HG02623 (cell line): ENCODE data around the gene CELF1.
"Not testable (repeated sequence)": the region's sequence is repeated elsewhere in the genome, so short reads cannot be mapped to it uniquely, and the experiment has no call there.

Experiments used
- ATAC-seq: cut with Tn5 transposase; IDR thresholded peaks from one replicate; pipeline ENCODE4 v1.9.1; 2021; ENCODE audit warnings: moderate library complexity; ENCODE audit not compliant: unreplicated experiment

The CELF1 gene

GRCh38 chr11:47577460-47578041 lies 24.6 kb upstream of the CELF1 start:
- ATAC-seq = no peak

- ATAC-seq = no peak
Observed at GRCh38 chr11:47573321-47573720, 20.4 kb upstream of the CELF1 start.

GRCh38 chr11:47572715-47573255 lies 19.9 kb upstream of the CELF1 start:
- no peak for ATAC-seq

GRCh38 chr11:47571895-47572294 lies 19.0 kb upstream of the CELF1 start:
- ATAC-seq = no peak

- ATAC-seq = no peak
Observed at GRCh38 chr11:47571357-47571729, 18.4 kb upstream of the CELF1 start.

GRCh38 chr11:47570651-47571356 lies 17.9 kb upstream of the CELF1 start:
- no peak for ATAC-seq

- ATAC-seq = no peak
Observed at GRCh38 chr11:47569646-47570045, 16.7 kb upstream of the CELF1 start.

- no peak for ATAC-seq
Observed at GRCh38 chr11:47566149-47566698, 13.3 kb upstream of the CELF1 start.

- peak; percentile 83 for ATAC-seq
Observed at GRCh38 chr11:47565340-47566148, 12.6 kb upstream of the CELF1 start, which contains the start of gene PTPMT1. Gene PTPMT1, plus strand, starts transcription at chr11:47565599. Its CDS starts 24 bp downstream, at chr11:47565623.

- no peak for ATAC-seq
Observed at GRCh38 chr11:47564933-47565339, 12.0 kb upstream of the CELF1 start.

GRCh38 chr11:47564366-47564765 lies 11.4 kb upstream of the CELF1 start:
- ATAC-seq = not testable (repeated sequence)

- ATAC-seq = not testable (repeated sequence)
Observed at GRCh38 chr11:47562393-47562792, 9.5 kb upstream of the CELF1 start.

- no peak for ATAC-seq
Observed at GRCh38 chr11:47560426-47560825, 7.5 kb upstream of the CELF1 start.

GRCh38 chr11:47558695-47559094 lies 5.8 kb upstream of the CELF1 start:
- no peak for ATAC-seq

GRCh38 chr11:47557004-47557403 lies 4.1 kb upstream of the CELF1 start:
- not testable (repeated sequence) for ATAC-seq

- ATAC-seq = peak; percentile 20
Observed at GRCh38 chr11:47553406-47553743, 443 bp upstream of the CELF1 start.

- ATAC-seq = peak; percentile 4
Observed at GRCh38 chr11:47552056-47552565, 821 bp downstream of the CELF1 start.

GRCh38 chr11:47551086-47551485 lies 1.8 kb downstream of the CELF1 start:
- ATAC-seq = no peak

GRCh38 chr11:47550288-47551047 lies 2.5 kb downstream of the CELF1 start:
- ATAC-seq = no peak

GRCh38 chr11:47546274-47546673 lies 6.7 kb downstream of the CELF1 start:
- ATAC-seq = not testable (repeated sequence)
